NCI-H510A treated with DMSO at 0.1 percent for 48 hours (cell line): ENCODE data around the gene ZSCAN2.

ENCODE experiments used
- DNase-seq: peaks from one replicate; lab custom pipeline; 2025; lab: John Stamatoyannopoulos, UW

Gene ZSCAN2

DNA sequence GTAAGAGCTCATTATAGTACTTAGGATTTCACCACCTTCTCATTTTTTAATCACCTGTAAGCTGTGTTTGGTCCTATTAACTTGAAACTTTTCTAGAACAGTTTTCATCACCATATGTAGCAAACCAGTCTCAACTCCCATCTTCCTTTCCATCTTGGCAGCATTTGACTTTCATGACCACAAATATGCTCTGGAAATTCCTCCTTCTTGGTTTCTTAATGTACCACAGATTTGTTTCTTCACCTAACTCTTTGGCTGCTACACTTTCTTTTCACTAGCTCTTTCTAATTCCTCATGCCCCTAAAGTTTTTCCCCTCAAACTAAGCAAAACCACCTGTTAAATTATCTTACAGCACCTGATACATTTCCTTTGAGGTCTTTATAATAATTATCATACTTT is 70.4 kb downstream of the ZSCAN2 start:
- no peak for DNase-seq
